SH-SY5Y (cell line): ENCODE data around the gene MFSD2A.

Experiments used
- GATA2 ChIP-seq: IDR thresholded peaks from 2 replicates; pipeline ENCODE4 v1.6.1; 2011; ENCODE audit warnings: mild to moderate bottlenecking, low read depth, low read length
- GATA3 ChIP-seq: IDR thresholded peaks from 2 replicates; pipeline ENCODE4 v1.6.1; 2011; ENCODE audit warnings: low read depth, mild to moderate bottlenecking, low read length, moderate library complexity

- TF ChIP-seq GATA3 (no peak), GATA2 (no peak)
Observed at GRCh38 chr1:39976732-39977131, 21.8 kb downstream of the MFSD2A start.
